Gastrocnemius medialis (tissue), 4 donors: Measurements from ENCODE around the gene AURKAIP1. TPM values are rescaled to one million over a fixed set of nuclear protein-coding genes. Genes with fewer than 3 reads are reported as not detected.

ENCODE experiments used
- ATAC-seq, 2 donors: fragments of 150-250 bp; one replicate each; pipeline ENCODE4 v1.9.1; 2016
- DNase-seq, 2 donors: peaks; one replicate each; pipeline ENCODE4 v3.0.0-alpha.2; 2019
- H3K27ac ChIP-seq, 4 donors: fragments of 200-600 bp; sonication (generic); 1 replicate in 1 of 4; 2 replicates in 3 of 4; pipeline ENCODE4 v1.5.1; 2016 to 2018; ENCODE audit warnings: mild to moderate bottlenecking in 2 of 4, moderate library complexity in 1 of 4
- H3K27me3 ChIP-seq, 3 donors: fragments of 200-600 bp; sonication (generic) in 2 of 3; 1 replicate in 1 of 3; 2 replicates in 2 of 3; pipeline versions ENCODE4 v1.5.1 to v1.6.0; 2016 to 2019; ENCODE audit warnings: mild to moderate bottlenecking in 1 of 3, moderate library complexity in 1 of 3
- H3K36me3 ChIP-seq, 2 donors: fragments of 200-600 bp; sonication (generic) in 1 of 2; one replicate each; pipeline ENCODE4 v1.5.1; 2017 to 2018
- H3K4me1 ChIP-seq, 2 donors: fragments of 200-600 bp; sonication (generic) in 1 of 2; one replicate each; pipeline ENCODE4 v1.5.1; 2016 to 2017; ENCODE audit warnings: mild to moderate bottlenecking in 2 of 2
- H3K4me3 ChIP-seq, 4 donors: fragments of 200-600 bp; sonication (generic) in 3 of 4; 1 replicate in 1 of 4; 2 replicates in 3 of 4; pipeline ENCODE4 v1.5.1; 2016 to 2019; ENCODE audit warnings: mild to moderate bottlenecking in 2 of 4
- H3K9me3 ChIP-seq, 3 donors: fragments of 200-600 bp; sonication (generic) in 2 of 3; 1 replicate in 1 of 3; 2 replicates in 2 of 3; pipeline ENCODE4 v1.5.1; 2016 to 2019
- POLR2A ChIP-seq, 2 donors: fragments of 450-650 bp; IDR thresholded peaks; one replicate each; pipeline ENCODE4 v1.6.1; 2017; ENCODE audit warnings: antibody characterized with exemption in 2 of 2, mild to moderate bottlenecking in 2 of 2, moderate library complexity in 2 of 2
- in situ Hi-C, 4 donors: fragments of 200-750 bp; cut with MboI; loops; one replicate each; pipeline versions ENCODE4 v1.15.0 to v1.8.0; 2017; ENCODE audit warnings: low sequenced_read_pairs in 4 of 4
- intact Hi-C: fragments of 100-400 bp; cut with DNase I; formaldehyde crosslinking; loops from one replicate; pipeline ENCODE4 v1.15.1; 2023; ENCODE audit warnings: low total_unique reads
- total RNA-seq, 4 donors: library from RNA; depleted of rRNA; stranded (reverse); fragments of >200 nt; gene quantifications; one replicate each; pipeline versions ENCODE4 v1.1.0 to v1.2.3, GENCODE V29; 2016
- TF ChIP-seq, protein P1 (sequence below), 5 experiments: fragments of 450-650 bp in 3 of 5; fragments of 200-600 bp in 2 of 5; sonication (generic) in 2 of 5; IDR thresholded peaks in 4 of 5; conservative IDR thresholded peaks in 1 of 5; 1 replicate in 4 of 5; 2 replicates in 1 of 5; pipeline ENCODE4 v1.5.1; 2016 to 2019; ENCODE audit warnings: antibody characterized with exemption in 5 of 5, mild to moderate bottlenecking in 3 of 5, moderate library complexity in 3 of 5

The AURKAIP1 gene
- total RNA-seq, 4 donors from 2014 or later: 165 to 450 (median 234) TPM

- ATAC-seq (peak in 1 of 2 donors; percentile 25), DNase-seq (peak in 1 of 2 donors; percentile 69)
- TF ChIP-seq, protein P1, sequence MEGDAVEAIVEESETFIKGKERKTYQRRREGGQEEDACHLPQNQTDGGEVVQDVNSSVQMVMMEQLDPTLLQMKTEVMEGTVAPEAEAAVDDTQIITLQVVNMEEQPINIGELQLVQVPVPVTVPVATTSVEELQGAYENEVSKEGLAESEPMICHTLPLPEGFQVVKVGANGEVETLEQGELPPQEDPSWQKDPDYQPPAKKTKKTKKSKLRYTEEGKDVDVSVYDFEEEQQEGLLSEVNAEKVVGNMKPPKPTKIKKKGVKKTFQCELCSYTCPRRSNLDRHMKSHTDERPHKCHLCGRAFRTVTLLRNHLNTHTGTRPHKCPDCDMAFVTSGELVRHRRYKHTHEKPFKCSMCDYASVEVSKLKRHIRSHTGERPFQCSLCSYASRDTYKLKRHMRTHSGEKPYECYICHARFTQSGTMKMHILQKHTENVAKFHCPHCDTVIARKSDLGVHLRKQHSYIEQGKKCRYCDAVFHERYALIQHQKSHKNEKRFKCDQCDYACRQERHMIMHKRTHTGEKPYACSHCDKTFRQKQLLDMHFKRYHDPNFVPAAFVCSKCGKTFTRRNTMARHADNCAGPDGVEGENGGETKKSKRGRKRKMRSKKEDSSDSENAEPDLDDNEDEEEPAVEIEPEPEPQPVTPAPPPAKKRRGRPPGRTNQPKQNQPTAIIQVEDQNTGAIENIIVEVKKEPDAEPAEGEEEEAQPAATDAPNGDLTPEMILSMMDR (IDR thresholded peaks at IDR 0.05 in 4 of 5, conservative IDR thresholded peaks at IDR 0.05 in 1 of 5): no peak
- TF ChIP-seq POLR2A (IDR thresholded peaks at IDR 0.05): peak in 1 of 2 donors; percentile 47
- Histone ChIP-seq H3K4me3 (peak overlapping the region; percentile 65 to 98 (median 84)), H3K4me1 (peaks cover 37 to 49% of the 10 kb centered on the region in 2 donors), H3K36me3 (peaks cover 0 to 61% of the 10 kb centered on the region in 2 donors), H3K27me3 (no peaks in the 10 kb centered on the region), H3K9me3 (no peaks in the 10 kb centered on the region), H3K27ac (peak overlapping the region; percentile 80 to 96 (median 92))
- in situ Hi-C loops: no loop called here
- intact Hi-C loops: loop anchor here (2.0 kb wide), 2 partner anchors 49 to 177 kb away; partner anchors contain the start of genes DVL1 and SSU72
Observed at GRCh38 chr1:1397839-1398523, 23.0 kb upstream of the AURKAIP1 start.

- Histone ChIP-seq H3K4me3 (no peak overlapping the region), H3K36me3 (peaks cover 4 to 74% of the 10 kb centered on the region in 2 donors), H3K27ac (peak overlapping the region in 3 of 4 donors; percentile 44 to 65 (median 63)), H3K4me1 (peaks cover 29 to 39% of the 10 kb centered on the region in 2 donors), H3K27me3 (no peaks in the 10 kb centered on the region), H3K9me3 (no peaks in the 10 kb centered on the region)
- no peak for TF ChIP-seq POLR2A (IDR thresholded peaks at IDR 0.05)
- TF ChIP-seq, protein P1 (IDR thresholded peaks at IDR 0.05 in 4 of 5, conservative IDR thresholded peaks at IDR 0.05 in 1 of 5): no peak
- DNase-seq: no peak
- intact Hi-C loops: no loop called here
- no peak for ATAC-seq
- in situ Hi-C loops: no loop called here
Observed at GRCh38 chr1:1395166-1395565, 20.2 kb upstream of the AURKAIP1 start.

GRCh38 chr1:1394116-1394515, 19.1 kb upstream of the AURKAIP1 start:
- H3K4me3 ChIP-seq: no peak overlapping the region
- intact Hi-C loops (loop anchor here (5.0 kb wide), 1 partner anchor 453 kb away; no protein-coding TSS in a partner anchor), in situ Hi-C loops (no loop called here)
- no peak for TF ChIP-seq POLR2A (IDR thresholded peaks at IDR 0.05)
- TF ChIP-seq, protein P1 (IDR thresholded peaks at IDR 0.05 in 4 of 5, conservative IDR thresholded peaks at IDR 0.05 in 1 of 5): no peak
- ATAC-seq: no peak
- H3K4me1 ChIP-seq: peaks cover 24 to 35% of the 10 kb centered on the region in 2 donors
- H3K27me3 ChIP-seq: no peaks in the 10 kb centered on the region
- no peaks in the 10 kb centered on the region for H3K9me3 ChIP-seq
- no peak for DNase-seq
- H3K36me3 ChIP-seq: peaks cover 7 to 84% of the 10 kb centered on the region in 2 donors
- H3K27ac ChIP-seq: peak overlapping the region in 1 of 4 donors; percentile 65

- H3K4me1 ChIP-seq: peaks cover 24 to 35% of the 10 kb centered on the region in 2 donors
- peak overlapping the region in 1 of 4 donors; percentile 65 for H3K27ac ChIP-seq
- DNase-seq: no peak
- H3K4me3 ChIP-seq: no peak overlapping the region
- ATAC-seq: no peak
- in situ Hi-C loops: no loop called here
- intact Hi-C loops: loop anchor here (5.0 kb wide), 1 partner anchor 454 kb away; no protein-coding TSS in a partner anchor
- no peak for TF ChIP-seq POLR2A (IDR thresholded peaks at IDR 0.05)
- TF ChIP-seq, protein P1 (IDR thresholded peaks at IDR 0.05 in 4 of 5, conservative IDR thresholded peaks at IDR 0.05 in 1 of 5): no peak
- H3K36me3 ChIP-seq: peaks cover 10 to 91% of the 10 kb centered on the region in 2 donors
- no peaks in the 10 kb centered on the region for H3K27me3 ChIP-seq
- no peaks in the 10 kb centered on the region for H3K9me3 ChIP-seq
Observed at GRCh38 chr1:1393428-1393827, 18.4 kb upstream of the AURKAIP1 start.
